HG03558 (cell line): ENCODE results near the gene ATXN10.
"Not testable (repeated sequence)": the region's sequence is repeated elsewhere in the genome, so short reads cannot be mapped to it uniquely, and the experiment has no call there.

Experiments
- ATAC-seq: cut with Tn5 transposase; IDR thresholded peaks from one replicate; pipeline ENCODE4 v1.9.1; 2021; ENCODE audit warnings: moderate number of reproducible peaks; ENCODE audit not compliant: unreplicated experiment; ENCODE audit errors: extremely low read depth

Gene ATXN10

GRCh38 chr22:45673482-45674175 is 2.0 kb downstream of the ATXN10 start:
- no peak for ATAC-seq

- ATAC-seq = no peak
These were observed 4.4 kb downstream of the ATXN10 start for GRCh38 chr22:45676024-45676423.

GRCh38 chr22:45677063-45677462 is 5.4 kb downstream of the ATXN10 start:
- ATAC-seq = no peak

- no peak for ATAC-seq
These were observed 7.6 kb downstream of the ATXN10 start for GRCh38 chr22:45678961-45679912.

GRCh38 chr22:45680932-45681700 is 9.5 kb downstream of the ATXN10 start:
- ATAC-seq = no peak

GRCh38 chr22:45682064-45682463 is 10.4 kb downstream of the ATXN10 start:
- no peak for ATAC-seq

GRCh38 chr22:45682773-45683172 is 11.1 kb downstream of the ATXN10 start:
- ATAC-seq = not testable (repeated sequence)

- no peak for ATAC-seq
These were observed 11.6 kb downstream of the ATXN10 start for GRCh38 chr22:45683248-45683647.

- ATAC-seq = no peak
These were observed 12.0 kb downstream of the ATXN10 start for GRCh38 chr22:45683680-45684079.

- ATAC-seq = no peak
These were observed 12.5 kb downstream of the ATXN10 start for GRCh38 chr22:45684169-45684568.

- no peak for ATAC-seq
These were observed 13.3 kb downstream of the ATXN10 start for GRCh38 chr22:45684752-45685574.

GRCh38 chr22:45686004-45686403 is 14.4 kb downstream of the ATXN10 start:
- no peak for ATAC-seq

- no peak for ATAC-seq
These were observed 15.2 kb downstream of the ATXN10 start for GRCh38 chr22:45686836-45687235.

GRCh38 chr22:45688600-45689080 is 17.0 kb downstream of the ATXN10 start:
- no peak for ATAC-seq

- no peak for ATAC-seq
These were observed 17.6 kb downstream of the ATXN10 start for GRCh38 chr22:45689211-45689610.

GRCh38 chr22:45690008-45690407 is 18.4 kb downstream of the ATXN10 start:
- ATAC-seq = no peak

- ATAC-seq = no peak
These were observed 20.9 kb downstream of the ATXN10 start for GRCh38 chr22:45692549-45692948.

- ATAC-seq = no peak
These were observed 22.2 kb downstream of the ATXN10 start for GRCh38 chr22:45693835-45694234.

- no peak for ATAC-seq
These were observed 24.6 kb downstream of the ATXN10 start for GRCh38 chr22:45696227-45696626.

GRCh38 chr22:45698094-45698493 is 26.5 kb downstream of the ATXN10 start:
- ATAC-seq = no peak
